Neural cell (in vitro differentiated cells): ENCODE measurements around the gene SMARCC1. TPM values are rescaled to one million over a fixed set of nuclear protein-coding genes. Genes with fewer than 3 reads are reported as not detected.

Experiments
- H2AFZ ChIP-seq: fragments of 200-600, 300-800 bp; sonication (generic), shearing (Covaris generic); 2 replicates; pipeline ENCODE4 v1.6.0; 2014; ENCODE audit warnings: low read depth, mild to moderate bottlenecking, antibody characterized with exemption, low read length, moderate library complexity
- H3F3A ChIP-seq: fragments of 200-600 bp; shearing (Covaris generic); 2 replicates; pipeline ENCODE4 v1.6.1; 2016; ENCODE audit warnings: mild to moderate bottlenecking, moderate library complexity, mixed read lengths, antibody characterized with exemption, low read length; ENCODE audit not compliant: insufficient read depth, poor library complexity, severe bottlenecking
- H3K27ac ChIP-seq: fragments of 200-600, 300-800 bp; sonication (generic), shearing (Covaris generic); 2 replicates; pipeline ENCODE4 v1.5.1; 2014; ENCODE audit warnings: mild to moderate bottlenecking, low read length, moderate library complexity
- H3K27me3 ChIP-seq: fragments of 300-800, 200-600 bp; sonication (generic), shearing (Covaris generic); 2 replicates; pipeline ENCODE4 v1.6.0; 2014; ENCODE audit warnings: mild to moderate bottlenecking, low read depth, low read length, moderate library complexity; ENCODE audit not compliant: insufficient read depth
- H3K36me3 ChIP-seq: fragments of 300-800, 200-600 bp; sonication (generic), shearing (Covaris generic); 2 replicates; pipeline ENCODE4 v1.5.1; 2014; ENCODE audit warnings: mild to moderate bottlenecking, antibody characterized with exemption, low read length, moderate library complexity; ENCODE audit not compliant: insufficient read depth
- H3K4me2 ChIP-seq: fragments of 300-800, 200-600 bp; sonication (generic), shearing (Covaris generic); 2 replicates; pipeline ENCODE4 v1.6.0; 2014; ENCODE audit warnings: mild to moderate bottlenecking, low read length
- H3K4me3 ChIP-seq: fragments of 300-800, 200-600 bp; sonication (generic), shearing (Covaris generic); 2 replicates; pipeline ENCODE4 v1.5.1; 2014; ENCODE audit warnings: mild to moderate bottlenecking, low read length, moderate library complexity
- H3K79me2 ChIP-seq: fragments of 200-600 bp; shearing (Covaris generic); replicated peaks from 2 replicates; pipeline ENCODE4 v1.6.0; 2014; ENCODE audit warnings: mild to moderate bottlenecking, low read length, moderate library complexity; ENCODE audit not compliant: insufficient read depth
- H3K9ac ChIP-seq: fragments of 300-800, 200-600 bp; sonication (generic), shearing (Covaris generic); 2 replicates; pipeline ENCODE4 v1.6.1; 2016; ENCODE audit warnings: mild to moderate bottlenecking, low read length, mixed read lengths
- H3K9me2 ChIP-seq: fragments of 200-600 bp; shearing (Covaris generic); 2 replicates; pipeline ENCODE4 v1.6.1; 2016; ENCODE audit warnings: mild to moderate bottlenecking, low read length, mixed read lengths; ENCODE audit not compliant: insufficient read depth
- H3K9me3 ChIP-seq: fragments of 200-600, 300-800 bp; sonication (generic), shearing (Covaris generic); 2 replicates; pipeline ENCODE4 v1.6.1; 2016; ENCODE audit warnings: mild to moderate bottlenecking, mixed run types, low read length, moderate library complexity, mixed read lengths
- H4K20me1 ChIP-seq: fragments of 200-600 bp; shearing (Covaris generic); 2 replicates; pipeline ENCODE4 v1.6.1; 2016; ENCODE audit warnings: mild to moderate bottlenecking, mixed run types; ENCODE audit not compliant: insufficient read depth
- EP300 ChIP-seq: fragments of 450-650 bp; conservative IDR thresholded peaks from 2 replicates; pipeline ENCODE4 v1.6.1; 2014; ENCODE audit warnings: antibody characterized with exemption, mild to moderate bottlenecking, moderate library complexity; ENCODE audit not compliant: poor library complexity, severe bottlenecking
- EZH2 ChIP-seq: fragments of 200-600, 300-800 bp; shearing (Covaris generic), sonication (generic); IDR thresholded peaks from 2 replicates; pipeline ENCODE4 v1.6.1; 2014; ENCODE audit warnings: antibody characterized with exemption, low read length, borderline replicate concordance, mild to moderate bottlenecking; ENCODE audit not compliant: insufficient read depth, poor library complexity, severe bottlenecking
- MXI1 ChIP-seq: fragments of 450-650 bp; conservative IDR thresholded peaks from 2 replicates; pipeline ENCODE4 v1.6.1; 2014; ENCODE audit warnings: antibody characterized with exemption, mild to moderate bottlenecking; ENCODE audit not compliant: poor library complexity, severe bottlenecking
- POLR2AphosphoS5 ChIP-seq: IDR thresholded peaks from 2 replicates; pipeline ENCODE4 v1.6.1; 2012
- RAD21 ChIP-seq: fragments of 450-650 bp; conservative IDR thresholded peaks from 2 replicates; pipeline ENCODE4 v1.6.1; 2014; ENCODE audit warnings: antibody characterized with exemption, mild to moderate bottlenecking, moderate library complexity
- SMC3 ChIP-seq: fragments of 450-650 bp; conservative IDR thresholded peaks from 2 replicates; pipeline ENCODE4 v1.6.1; 2014; ENCODE audit warnings: antibody characterized with exemption, mild to moderate bottlenecking, moderate library complexity; ENCODE audit not compliant: poor library complexity
- TAF1 ChIP-seq: IDR thresholded peaks from 2 replicates; pipeline ENCODE4 v1.6.1; 2012; ENCODE audit warnings: low read depth
- polyA plus RNA-seq: library from polyadenylated mRNA; depleted of rRNA; stranded (reverse); fragments of >200 nt; gene quantifications from 2 replicates; pipeline ENCODE4 v1.2.3, GENCODE V29; 2014
- TF ChIP-seq, protein P1 (sequence below): fragments of 450-650 bp; IDR thresholded peaks from 2 replicates; pipeline ENCODE4 v1.5.1; 2014; ENCODE audit warnings: antibody characterized with exemption, mild to moderate bottlenecking, moderate library complexity; ENCODE audit not compliant: poor library complexity, severe bottlenecking
- TF ChIP-seq, protein P2 (sequence below): IDR thresholded peaks from 2 replicates; pipeline ENCODE4 v1.6.1; 2012; ENCODE audit warnings: borderline replicate concordance

The SMARCC1 gene
- polyA plus RNA-seq, 1 donor from 2014 or later = 29.4 TPM

DNA sequence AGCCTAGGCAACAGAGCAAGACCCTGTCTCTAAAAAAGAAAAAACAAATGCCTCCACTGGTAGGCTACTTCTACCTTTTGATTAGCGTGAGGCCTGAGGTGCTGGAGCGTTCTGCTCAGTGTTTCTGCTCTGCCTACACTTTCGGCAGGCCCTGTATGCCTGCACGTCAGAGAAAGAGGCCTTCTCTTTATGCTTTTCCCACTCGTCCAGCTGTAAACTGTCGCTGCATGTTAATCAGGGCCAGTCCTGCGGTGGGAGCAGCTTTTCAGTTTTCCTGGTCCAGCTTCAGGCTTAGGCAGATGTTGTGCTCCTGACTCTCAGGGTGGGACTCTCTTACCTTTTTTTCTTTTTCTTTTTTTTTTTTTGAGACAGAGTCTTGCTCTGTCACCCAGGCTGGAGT, 228.3 kb downstream of the SMARCC1 start:
- H3K4me2 ChIP-seq = no peak overlapping the region
- H3K27me3 ChIP-seq = no peaks in the 10 kb centered on the region
- no peak overlapping the region for H3K27ac ChIP-seq
- H3K9me3 ChIP-seq = no peaks in the 10 kb centered on the region
- H3K9me2 ChIP-seq = no peaks in the 10 kb centered on the region
- H3K4me3 ChIP-seq = no peak overlapping the region
- H2AFZ ChIP-seq = no peak overlapping the region
- TF ChIP-seq EZH2 (no peak), EP300 (no peak), POLR2AphosphoS5 (no peak), MXI1 (no peak), TAF1 (no peak), SMC3 (no peak), RAD21 (no peak)
- TF ChIP-seq, protein P1, sequence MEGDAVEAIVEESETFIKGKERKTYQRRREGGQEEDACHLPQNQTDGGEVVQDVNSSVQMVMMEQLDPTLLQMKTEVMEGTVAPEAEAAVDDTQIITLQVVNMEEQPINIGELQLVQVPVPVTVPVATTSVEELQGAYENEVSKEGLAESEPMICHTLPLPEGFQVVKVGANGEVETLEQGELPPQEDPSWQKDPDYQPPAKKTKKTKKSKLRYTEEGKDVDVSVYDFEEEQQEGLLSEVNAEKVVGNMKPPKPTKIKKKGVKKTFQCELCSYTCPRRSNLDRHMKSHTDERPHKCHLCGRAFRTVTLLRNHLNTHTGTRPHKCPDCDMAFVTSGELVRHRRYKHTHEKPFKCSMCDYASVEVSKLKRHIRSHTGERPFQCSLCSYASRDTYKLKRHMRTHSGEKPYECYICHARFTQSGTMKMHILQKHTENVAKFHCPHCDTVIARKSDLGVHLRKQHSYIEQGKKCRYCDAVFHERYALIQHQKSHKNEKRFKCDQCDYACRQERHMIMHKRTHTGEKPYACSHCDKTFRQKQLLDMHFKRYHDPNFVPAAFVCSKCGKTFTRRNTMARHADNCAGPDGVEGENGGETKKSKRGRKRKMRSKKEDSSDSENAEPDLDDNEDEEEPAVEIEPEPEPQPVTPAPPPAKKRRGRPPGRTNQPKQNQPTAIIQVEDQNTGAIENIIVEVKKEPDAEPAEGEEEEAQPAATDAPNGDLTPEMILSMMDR = no peak
- TF ChIP-seq, protein P2, sequence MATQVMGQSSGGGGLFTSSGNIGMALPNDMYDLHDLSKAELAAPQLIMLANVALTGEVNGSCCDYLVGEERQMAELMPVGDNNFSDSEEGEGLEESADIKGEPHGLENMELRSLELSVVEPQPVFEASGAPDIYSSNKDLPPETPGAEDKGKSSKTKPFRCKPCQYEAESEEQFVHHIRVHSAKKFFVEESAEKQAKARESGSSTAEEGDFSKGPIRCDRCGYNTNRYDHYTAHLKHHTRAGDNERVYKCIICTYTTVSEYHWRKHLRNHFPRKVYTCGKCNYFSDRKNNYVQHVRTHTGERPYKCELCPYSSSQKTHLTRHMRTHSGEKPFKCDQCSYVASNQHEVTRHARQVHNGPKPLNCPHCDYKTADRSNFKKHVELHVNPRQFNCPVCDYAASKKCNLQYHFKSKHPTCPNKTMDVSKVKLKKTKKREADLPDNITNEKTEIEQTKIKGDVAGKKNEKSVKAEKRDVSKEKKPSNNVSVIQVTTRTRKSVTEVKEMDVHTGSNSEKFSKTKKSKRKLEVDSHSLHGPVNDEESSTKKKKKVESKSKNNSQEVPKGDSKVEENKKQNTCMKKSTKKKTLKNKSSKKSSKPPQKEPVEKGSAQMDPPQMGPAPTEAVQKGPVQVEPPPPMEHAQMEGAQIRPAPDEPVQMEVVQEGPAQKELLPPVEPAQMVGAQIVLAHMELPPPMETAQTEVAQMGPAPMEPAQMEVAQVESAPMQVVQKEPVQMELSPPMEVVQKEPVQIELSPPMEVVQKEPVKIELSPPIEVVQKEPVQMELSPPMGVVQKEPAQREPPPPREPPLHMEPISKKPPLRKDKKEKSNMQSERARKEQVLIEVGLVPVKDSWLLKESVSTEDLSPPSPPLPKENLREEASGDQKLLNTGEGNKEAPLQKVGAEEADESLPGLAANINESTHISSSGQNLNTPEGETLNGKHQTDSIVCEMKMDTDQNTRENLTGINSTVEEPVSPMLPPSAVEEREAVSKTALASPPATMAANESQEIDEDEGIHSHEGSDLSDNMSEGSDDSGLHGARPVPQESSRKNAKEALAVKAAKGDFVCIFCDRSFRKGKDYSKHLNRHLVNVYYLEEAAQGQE = no peak
- no peak overlapping the region for H3K9ac ChIP-seq
- no peaks in the 10 kb centered on the region for H3K36me3 ChIP-seq
- no peaks in the 10 kb centered on the region for H3K79me2 ChIP-seq
- no peaks in the 10 kb centered on the region for H3F3A ChIP-seq
- H4K20me1 ChIP-seq = no peaks in the 10 kb centered on the region

- Histone ChIP-seq H3K36me3 (no peaks in the 10 kb centered on the region), H3K4me3 (no peak overlapping the region), H3K9me3 (no peaks in the 10 kb centered on the region), H3F3A (no peaks in the 10 kb centered on the region), H3K9ac (no peak overlapping the region), H3K27me3 (no peaks in the 10 kb centered on the region), H3K9me2 (no peaks in the 10 kb centered on the region), H3K79me2 (no peaks in the 10 kb centered on the region), H4K20me1 (no peaks in the 10 kb centered on the region), H3K4me2 (no peak overlapping the region), H3K27ac (no peak overlapping the region), H2AFZ (no peak overlapping the region)
- no peak for TF ChIP-seq EP300
- TF ChIP-seq MXI1 = no peak
- no peak for TF ChIP-seq RAD21
- no peak for TF ChIP-seq POLR2AphosphoS5
- no peak for TF ChIP-seq TAF1
These were observed 239.1 kb downstream of the SMARCC1 start for GRCh38 chr3:47542471-47543173.
